GM12873 (cell line): ENCODE measurements around the gene NAIF1.

Experiments used
- TF ChIP-seq, protein P1 (sequence below): IDR thresholded peaks from 2 replicates; pipeline ENCODE4 v1.5.1; 2012; ENCODE audit warnings: low read depth, mild to moderate bottlenecking, moderate library complexity, low read length, control low read depth; ENCODE audit not compliant: insufficient read depth; ENCODE audit errors: missing control alignments

The NAIF1 gene

DNA sequence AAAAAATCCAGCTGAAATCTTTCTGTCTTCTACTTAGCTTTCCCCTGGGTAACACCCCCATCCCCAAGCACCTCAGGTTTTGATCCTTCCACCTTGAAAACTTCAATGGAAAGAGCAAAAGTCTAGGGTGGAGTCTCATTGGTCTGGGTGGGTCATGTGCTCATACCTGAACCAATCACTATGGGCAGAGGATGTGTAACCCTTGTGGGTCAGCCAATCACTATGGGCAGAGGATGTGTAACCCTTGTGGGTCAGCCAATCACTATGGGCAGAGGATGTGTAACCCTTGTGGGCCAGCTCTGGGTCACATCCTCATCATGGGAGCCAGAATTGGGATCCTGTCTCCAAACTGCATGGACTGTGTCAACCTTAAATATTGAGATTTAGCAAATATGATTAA, 18.5 kb downstream of the NAIF1 start:
- TF ChIP-seq, protein P1, sequence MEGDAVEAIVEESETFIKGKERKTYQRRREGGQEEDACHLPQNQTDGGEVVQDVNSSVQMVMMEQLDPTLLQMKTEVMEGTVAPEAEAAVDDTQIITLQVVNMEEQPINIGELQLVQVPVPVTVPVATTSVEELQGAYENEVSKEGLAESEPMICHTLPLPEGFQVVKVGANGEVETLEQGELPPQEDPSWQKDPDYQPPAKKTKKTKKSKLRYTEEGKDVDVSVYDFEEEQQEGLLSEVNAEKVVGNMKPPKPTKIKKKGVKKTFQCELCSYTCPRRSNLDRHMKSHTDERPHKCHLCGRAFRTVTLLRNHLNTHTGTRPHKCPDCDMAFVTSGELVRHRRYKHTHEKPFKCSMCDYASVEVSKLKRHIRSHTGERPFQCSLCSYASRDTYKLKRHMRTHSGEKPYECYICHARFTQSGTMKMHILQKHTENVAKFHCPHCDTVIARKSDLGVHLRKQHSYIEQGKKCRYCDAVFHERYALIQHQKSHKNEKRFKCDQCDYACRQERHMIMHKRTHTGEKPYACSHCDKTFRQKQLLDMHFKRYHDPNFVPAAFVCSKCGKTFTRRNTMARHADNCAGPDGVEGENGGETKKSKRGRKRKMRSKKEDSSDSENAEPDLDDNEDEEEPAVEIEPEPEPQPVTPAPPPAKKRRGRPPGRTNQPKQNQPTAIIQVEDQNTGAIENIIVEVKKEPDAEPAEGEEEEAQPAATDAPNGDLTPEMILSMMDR = no peak

DNA sequence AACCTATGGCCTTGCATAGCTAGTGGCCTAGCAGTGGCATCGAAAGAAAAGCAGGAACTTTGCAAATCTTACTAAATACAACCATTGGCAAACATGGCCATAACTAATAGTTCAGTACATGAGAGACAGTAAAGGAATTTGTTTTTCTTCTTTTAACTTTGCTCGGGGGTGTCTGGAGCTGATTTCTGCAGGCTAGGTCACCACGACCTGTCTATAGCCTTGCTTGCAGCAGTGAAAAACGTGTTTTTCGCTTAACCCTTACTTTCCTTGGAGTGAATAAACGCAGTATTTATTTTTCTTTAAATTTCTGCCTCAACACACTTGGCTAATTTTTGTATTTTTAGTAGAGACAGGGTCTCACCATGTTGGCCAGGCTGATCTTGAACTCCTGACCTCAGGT, 19.9 kb downstream of the NAIF1 start:
- TF ChIP-seq, protein P1 = no peak

DNA sequence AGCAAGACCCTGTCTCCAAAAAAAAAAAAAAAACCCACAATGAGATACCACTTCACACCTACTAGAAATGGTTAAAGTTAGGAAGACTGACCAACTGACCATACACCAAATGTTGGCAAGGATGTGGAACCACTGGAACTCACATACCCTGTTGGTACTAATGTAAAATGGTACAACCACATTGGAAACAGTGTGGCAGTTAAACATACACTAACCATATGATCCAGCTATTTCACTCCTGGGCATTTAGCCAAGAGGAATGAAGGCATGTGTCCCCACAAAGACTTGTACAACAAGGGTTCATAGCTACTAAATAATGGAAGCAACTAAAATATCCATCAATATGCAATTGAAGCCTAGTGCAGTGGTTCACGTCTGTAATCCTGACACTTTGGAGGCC, 21.3 kb downstream of the NAIF1 start:
- TF ChIP-seq, protein P1 = no peak

DNA sequence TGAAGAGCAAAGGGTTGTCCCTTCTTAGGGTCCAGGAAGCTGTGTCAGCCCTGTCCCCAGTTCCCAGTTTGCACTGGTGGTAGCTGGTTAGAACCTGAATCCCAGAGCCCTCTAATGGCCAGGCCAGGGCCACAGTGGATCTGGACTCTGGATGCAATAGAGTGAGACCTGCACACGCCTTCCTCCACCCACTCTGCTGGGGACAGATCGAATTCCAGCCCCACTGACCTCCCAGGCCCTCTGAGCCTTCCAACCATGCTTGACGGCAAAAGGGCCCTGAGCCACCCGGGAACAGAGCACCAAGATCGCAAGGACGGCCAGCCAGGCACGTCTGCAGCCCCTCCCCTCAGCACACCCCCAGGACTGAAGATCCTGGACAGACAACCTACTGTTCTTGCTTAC, 23.7 kb downstream of the NAIF1 start:
- TF ChIP-seq, protein P1 = no peak

DNA sequence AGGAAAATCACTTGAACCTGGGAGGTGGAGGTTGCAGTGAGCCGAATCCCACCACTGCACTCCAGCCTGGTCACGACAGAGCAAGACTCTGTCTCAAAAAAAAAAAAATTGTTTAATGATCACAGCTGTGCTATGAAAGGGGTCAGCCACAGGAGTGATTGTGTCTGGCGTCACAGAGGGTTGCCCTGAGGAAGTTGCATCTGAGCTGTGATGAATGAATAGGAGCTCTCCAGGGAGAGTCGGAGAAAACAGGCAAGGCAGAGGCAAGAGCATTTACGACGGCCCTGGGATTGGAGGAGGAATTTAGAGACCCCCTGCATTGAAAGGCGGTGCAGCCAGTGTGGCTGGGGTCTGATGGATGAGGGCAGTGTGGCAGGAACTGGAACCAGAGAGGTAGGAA, 25.1 kb downstream of the NAIF1 start:
- TF ChIP-seq, protein P1 = no peak

DNA sequence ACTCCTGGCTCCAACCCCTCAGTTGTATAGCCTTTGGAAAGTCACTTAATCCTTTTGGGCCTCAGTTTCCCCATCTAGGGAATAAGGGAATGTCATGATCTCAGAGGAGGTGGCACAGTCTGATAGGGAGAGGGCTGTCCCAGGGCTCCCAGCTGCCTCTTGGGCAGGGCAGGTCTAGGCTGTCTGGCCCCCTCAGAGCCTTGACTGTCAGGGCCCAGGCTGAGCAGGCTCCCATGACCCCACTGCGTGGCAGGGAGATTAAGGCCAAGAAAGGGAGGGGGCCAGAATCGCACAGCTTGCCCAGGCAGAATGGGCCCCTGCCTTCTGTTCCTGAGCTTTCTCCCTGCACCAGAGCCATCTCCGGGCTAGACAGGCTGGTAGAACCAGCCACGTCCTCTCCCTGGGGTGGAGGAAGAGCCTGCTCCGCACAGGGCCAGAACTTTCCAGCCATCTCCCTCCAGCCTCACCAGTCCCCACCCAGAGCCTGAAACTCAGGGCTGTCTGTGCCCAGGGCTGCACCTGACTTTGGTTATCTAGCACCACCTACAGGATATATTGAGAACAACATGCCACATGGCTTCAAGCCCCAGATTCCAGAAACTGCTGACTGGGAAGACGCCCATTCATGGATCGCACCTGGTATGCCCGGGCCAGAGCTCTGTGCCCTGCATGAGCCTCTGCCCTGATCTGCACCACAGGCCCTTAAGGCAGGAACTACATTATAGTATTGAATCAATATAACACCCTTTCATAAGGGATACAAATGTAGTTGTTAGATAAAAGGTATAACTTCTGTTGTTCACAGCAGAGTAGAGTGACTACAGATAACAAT, 32.1 kb downstream of the NAIF1 start:
- TF ChIP-seq, protein P1 = peak; percentile 88

DNA sequence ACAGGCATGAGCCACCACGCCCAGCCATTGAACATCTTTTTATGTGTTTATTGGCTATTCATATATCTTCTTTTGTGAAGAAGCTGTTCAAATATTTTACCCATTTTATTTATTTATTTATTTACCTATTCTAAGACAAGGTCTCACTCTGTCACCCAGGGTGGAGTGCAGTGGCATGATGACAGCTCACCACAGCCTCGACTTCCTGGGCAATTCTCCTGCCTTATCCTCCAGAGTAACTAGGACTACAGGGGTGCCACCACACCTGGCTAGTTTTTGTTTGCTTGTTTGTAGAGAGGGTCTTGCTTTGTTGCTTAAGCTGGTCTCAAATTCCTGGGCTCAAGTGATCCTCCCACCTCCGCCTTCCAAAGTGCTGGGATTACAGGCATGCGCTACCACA, 33.5 kb downstream of the NAIF1 start:
- TF ChIP-seq, protein P1 = no peak
